ENCODE results near the gene CRY2.
A peak's percentile ranks its signal among the peaks of the same experiment; 100 is the strongest.
"Not testable (repeated sequence)": the region's sequence is repeated elsewhere in the genome, so short reads cannot be mapped to it uniquely, and the experiment has no call there.

Gene CRY2

DNA sequence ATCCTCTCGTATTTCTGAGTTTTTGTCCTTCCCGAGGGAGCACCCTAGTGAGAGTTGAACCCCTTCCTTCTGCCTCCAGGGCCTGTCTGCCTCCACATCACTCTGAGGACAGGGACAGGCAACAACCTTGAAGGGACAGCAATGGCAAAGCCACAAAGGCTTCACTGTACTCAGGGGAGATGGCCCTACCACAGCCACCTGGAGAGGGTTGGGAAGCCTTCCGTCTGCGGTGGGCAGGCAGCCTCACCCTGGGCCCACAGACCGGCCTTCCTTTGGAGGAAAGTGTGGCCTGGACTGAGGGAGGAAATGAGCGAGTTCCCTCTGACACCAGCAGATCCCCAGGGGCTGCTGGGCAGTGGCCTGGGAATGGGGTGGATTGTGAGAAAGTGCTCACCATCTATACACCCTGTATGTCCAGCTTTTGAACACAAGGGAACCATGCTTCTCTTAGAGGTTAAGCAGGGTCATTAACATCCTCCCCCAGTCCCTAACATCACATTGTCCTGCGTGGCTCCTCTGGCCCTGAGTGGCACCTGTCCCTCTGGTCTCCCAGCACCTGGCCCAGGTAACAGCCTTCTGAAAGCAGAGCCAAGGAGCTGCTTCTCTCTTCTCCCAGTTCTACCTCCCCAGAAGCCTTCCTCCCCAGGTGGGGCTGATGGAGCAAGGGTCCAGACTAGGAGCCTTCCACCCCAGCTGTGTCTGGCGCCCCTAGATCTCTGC lies 35.5 kb upstream of the CRY2 start:
- DNase-seq: no peak

DNA sequence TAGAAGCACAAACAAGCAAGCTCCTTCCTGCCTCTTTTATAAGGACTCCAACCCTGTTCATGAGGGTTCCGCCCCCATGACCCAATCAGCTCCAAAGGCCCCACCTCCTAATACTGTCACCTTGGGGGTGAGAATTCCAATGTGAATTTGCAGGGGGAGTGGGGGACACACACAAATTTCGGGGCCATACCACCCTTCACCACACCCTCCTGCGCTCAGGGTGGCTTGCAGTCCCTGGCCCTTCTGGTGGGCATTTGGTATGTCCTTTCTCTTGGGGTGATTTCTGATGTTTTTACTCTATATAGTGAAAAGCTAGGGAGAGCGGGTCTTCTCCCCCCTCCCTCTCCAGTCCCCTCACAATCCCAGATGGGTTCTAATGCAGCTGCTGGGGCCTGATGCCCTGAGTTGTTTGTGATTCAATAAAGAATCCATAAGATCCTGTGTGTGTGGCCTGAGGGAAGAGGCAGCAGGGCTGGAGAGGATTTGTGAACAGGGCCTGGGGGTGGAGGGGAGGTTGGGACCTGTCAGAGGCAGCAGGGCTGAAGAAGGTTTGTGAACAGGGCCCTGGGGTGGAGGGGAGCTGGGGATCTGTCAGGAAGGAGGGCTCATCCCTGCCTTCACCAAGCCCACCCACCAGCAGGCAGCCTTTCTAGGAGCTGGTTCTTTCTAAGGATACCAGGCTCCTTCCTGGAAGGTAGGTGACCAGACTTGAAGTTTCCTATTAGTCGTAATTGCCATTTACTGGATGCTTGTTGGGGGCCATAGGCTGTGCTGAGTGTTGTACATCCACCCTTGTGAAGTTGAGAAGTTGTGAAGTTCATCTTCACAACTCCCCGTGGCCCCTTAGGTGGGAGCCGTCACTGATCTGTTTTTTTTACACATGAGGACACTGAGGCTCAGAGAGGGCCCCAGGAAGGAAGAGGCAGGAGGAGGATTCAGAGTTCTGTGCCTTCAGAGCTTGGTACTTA lies 34.4 kb upstream of the CRY2 start:
- DNase-seq: no peak

GRCh38 chr11:45815747-45816146 lies 31.5 kb upstream of the CRY2 start:
- DNase-seq: no peak

- DNase-seq: no peak
These were observed 30.7 kb upstream of the CRY2 start for GRCh38 chr11:45816614-45817013.

- no peak for DNase-seq
These were observed 30.1 kb upstream of the CRY2 start for GRCh38 chr11:45817191-45817590.

- no peak for DNase-seq
These were observed 28.2 kb upstream of the CRY2 start for GRCh38 chr11:45818961-45819605.

- DNase-seq: no peak
These were observed 26.9 kb upstream of the CRY2 start for GRCh38 chr11:45820211-45820857.

- not testable (repeated sequence) for DNase-seq
These were observed 20.8 kb upstream of the CRY2 start for GRCh38 chr11:45826492-45826891.

GRCh38 chr11:45827123-45827522 lies 20.2 kb upstream of the CRY2 start:
- DNase-seq: no peak

DNA sequence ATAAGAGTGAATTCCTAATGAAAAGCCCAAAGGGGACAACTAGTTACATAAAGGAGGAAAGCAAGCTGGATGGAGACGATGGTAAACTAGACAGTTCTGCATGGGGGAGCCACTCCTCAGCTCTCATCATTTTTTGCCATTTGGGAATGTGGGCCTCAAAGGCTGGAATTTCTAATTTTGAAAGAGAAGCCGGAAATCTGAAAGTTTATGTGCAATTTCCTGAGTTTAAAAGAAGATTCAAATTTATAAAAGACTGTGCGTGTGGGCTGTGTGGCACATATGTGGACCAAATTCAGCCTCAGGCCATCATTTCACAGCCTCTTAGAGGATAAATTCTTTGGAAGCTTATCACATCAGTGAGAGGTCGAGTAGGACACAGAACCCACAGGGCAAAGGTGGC lies 18.3 kb upstream of the CRY2 start:
- DNase-seq: no peak

GRCh38 chr11:45830596-45830995 lies 16.7 kb upstream of the CRY2 start:
- no peak for DNase-seq

- no peak for DNase-seq
These were observed 14.3 kb upstream of the CRY2 start for GRCh38 chr11:45832811-45833441.

DNA sequence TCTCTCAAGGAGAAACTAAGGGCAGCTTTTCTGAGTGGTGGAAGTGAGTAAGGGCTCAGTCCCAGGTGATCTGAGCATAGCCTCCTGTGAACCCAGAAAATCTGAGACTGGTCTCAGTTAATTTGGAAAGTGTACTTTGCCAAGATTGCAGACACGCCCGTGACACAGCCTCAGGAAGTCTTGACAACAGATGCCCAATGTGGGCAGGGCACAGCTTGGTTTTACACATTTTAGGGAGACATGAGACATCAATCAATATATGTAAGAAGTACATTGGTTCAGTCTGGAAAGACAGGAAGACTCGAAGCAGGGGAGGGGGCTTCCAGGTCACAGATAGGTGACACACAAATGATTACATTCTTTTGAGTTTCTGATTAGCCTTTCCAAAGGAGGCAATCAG lies 13.5 kb upstream of the CRY2 start:
- DNase-seq: no peak

DNA sequence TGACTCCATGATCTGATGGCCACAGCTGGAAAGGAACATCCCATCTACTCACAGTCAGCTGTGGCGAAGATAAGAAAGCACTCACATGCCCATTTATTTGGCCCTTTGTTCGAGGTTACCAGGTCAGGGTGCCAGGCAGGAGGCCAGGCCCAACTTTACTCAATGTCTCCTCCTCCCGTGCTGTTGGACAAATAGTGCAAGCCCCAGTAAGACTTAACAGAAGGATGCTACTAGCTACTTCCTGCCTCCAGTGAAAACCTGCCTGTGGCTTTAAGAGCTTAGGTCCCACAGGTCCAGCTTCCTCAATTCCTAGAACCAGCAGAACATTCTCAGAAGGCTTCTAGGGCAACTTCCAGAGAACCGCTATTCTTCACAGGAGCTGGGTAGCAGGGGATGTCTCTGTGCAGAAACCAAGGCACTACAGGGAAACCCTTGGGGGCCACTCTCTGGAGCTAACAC lies 12.9 kb upstream of the CRY2 start:
- DNase-seq: no peak

DNA sequence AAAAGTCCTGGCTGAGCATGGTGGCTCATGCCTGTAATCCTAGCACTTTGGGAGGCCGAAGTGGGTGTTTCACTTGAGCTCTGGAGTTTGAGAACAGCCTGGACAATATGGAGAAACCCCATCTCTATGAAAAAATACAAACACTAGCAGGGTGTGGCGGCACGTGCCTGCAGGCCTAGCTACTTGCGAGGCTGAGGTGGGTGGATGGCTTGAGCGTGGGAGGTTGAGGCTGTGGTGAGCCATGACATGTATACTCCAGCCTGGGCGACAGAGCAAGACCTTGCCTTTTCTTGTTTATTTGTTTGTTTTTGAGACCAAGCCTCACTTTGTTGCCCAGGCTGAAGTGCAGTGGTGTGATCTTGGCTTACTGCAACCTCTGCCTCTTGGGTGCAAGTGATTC lies 8.1 kb upstream of the CRY2 start:
- DNase-seq: no peak

DNA sequence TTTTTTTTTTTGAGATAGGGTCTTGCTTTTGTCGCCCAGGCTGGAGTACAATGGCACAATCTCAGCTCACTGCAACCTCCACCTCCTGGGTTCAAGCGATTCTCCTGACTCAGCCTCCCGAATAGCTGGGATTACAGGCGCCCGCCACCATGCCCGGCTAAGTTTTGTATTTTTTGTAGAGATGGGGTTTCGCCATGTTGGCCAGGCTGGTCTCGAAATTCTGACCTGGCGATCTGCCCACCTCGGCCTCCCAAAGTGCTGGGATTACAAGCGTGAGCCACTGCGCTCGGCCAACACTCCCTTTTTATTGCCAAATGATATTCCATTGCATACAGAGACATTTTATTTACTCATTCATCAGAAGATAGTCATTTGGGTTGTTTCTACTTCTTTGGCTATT lies 7.0 kb upstream of the CRY2 start:
- not testable (repeated sequence) for DNase-seq

GRCh38 chr11:45843158-45843924 lies 3.9 kb upstream of the CRY2 start:
- DNase-seq: peak; percentile 64

DNA sequence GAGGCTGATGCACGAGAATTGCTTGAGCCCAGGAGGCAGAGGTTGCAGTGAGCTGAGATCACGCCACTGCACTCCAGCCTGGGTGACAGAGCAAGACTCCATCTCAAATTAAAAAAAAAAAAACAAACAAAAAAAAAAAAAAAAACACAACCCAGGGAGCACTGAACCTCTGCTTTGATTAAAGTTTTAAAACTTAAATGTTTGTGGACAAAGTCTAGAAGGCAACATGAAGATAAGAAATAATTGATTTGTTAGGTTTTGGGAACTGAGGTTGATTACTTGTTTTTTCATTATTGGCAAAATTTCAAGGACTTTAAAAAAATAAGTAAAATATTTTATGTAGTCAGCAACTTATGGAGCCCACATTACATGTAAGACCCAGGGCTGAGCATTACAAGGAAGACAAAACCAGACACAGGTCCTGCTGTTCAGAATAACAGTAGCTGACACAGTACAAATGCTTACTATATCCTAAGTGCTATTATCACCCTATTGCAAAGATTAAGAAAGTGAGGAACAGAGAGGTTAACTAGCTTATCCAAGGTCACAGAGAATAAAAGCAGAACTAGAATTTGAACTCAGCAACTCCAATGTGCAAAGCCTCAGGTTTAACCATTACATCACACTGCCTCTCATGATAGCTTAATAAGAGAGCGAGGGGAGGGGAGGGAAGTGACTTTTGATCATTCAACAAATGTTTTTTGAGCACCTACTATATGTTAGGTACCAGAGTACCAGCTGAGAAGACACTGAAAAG lies 2.3 kb upstream of the CRY2 start:
- DNase-seq: no peak

GRCh38 chr11:45846174-45846675 lies 1.1 kb upstream of the CRY2 start:
- no peak for DNase-seq

GRCh38 chr11:45847911-45848316 lies 639 bp downstream of the CRY2 start:
- no peak for DNase-seq

DNA sequence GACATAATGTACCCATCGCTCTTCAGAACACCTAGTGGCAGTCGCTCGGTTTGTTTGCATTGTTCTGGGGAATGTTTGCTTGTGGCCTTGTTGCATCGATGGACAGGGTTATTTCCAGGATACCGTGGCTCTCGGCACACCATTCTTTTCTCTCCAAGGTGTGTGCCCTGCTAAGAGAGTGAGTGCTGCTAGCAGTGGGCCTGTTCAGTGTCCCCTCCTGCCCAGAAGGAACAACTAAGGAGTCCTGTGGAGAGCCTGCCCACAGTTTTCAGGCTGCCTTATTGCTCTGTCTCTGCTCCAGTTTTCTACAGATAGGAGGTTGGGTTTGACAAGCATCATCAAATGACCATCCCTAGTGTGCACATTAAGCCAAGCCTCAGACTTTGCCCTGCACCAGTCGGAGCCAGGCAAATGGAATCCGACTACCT lies 1.4 kb downstream of the CRY2 start:
- DNase-seq: no peak

Measured in GOT3 (cell line).